Bone marrow (tissue), 2 donors: ENCODE data around the gene NOL3.

Experiments
- DNase-seq, 2 donors: peaks; one replicate each; lab custom pipeline; 2025; lab: John Stamatoyannopoulos, UW

NOL3 gene

DNA sequence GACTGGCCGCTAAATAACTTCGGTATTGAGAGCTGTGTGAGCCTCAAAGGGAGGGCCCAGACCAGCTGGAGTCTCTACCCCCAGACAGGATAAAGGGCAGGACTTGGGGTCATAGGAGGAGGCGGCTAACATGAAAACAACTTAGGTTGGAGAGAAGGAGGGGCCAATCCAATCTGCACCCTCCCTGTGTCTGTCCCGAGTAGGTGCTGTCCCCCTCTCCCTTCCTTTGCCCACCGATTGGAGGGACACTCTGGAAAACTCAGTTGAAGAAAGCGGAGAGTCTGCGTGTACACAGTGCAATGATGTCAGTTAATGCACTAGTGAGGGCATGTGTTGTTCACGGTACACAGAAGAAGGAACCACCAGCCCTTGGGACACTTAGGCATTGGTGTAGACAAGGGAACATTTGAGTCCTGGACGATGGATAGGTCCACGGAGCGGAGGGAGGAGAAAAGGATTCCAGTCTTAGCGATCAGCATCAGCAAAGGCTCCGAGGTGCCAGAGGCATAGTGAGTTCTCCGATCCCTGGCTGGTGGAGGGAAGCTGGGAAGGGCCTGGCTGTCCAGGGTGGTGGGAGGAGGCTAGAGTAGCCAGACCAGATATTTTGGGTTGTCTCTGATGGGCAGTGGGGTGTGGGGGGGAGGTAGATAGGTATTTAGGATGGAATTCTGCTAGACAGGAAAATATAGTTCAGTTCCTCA lies 761 bp downstream of the NOL3 start:
- no peak for DNase-seq

GRCh38 chr16:67173323-67173722 lies 3.0 kb downstream of the NOL3 start:
- no peak for DNase-seq

DNA sequence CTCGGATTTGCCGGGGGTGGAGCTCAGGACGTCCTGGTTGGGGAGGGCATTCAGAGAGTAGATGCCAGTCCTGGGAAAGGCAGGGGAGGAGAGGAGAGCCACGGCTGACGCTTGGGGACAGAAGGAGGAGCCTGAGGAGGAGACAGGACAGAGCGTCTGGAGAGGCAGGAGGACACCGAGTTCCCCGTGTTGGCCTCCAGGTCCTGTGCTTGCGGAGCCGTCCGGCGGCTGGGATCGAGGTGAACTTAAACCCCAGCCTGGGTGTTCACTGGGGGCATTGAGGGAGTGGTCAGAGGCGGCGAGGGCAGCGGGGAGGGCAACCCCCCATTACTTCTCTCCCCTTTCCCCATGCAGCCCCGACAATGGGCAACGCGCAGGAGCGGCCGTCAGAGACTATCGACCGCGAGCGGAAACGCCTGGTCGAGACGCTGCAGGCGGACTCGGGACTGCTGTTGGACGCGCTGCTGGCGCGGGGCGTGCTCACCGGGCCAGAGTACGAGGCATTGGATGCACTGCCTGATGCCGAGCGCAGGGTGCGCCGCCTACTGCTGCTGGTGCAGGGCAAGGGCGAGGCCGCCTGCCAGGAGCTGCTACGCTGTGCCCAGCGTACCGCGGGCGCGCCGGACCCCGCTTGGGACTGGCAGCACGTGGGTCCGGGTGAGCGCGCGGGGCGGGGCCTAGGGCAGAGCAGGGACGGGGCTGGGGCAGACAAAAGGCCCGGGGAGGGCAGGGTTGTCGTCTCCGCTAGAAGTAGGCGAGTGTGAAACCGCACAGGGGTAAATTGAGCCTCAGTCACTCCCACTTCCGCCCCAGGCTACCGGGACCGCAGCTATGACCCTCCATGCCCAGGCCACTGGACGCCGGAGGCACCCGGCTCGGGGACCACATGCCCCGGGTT lies 3.7 kb downstream of the NOL3 start:
- peak; percentile 18 to 24 for DNase-seq

- no peak for DNase-seq
Observed at GRCh38 chr16:67174706-67175231, 4.4 kb downstream of the NOL3 start.

DNA sequence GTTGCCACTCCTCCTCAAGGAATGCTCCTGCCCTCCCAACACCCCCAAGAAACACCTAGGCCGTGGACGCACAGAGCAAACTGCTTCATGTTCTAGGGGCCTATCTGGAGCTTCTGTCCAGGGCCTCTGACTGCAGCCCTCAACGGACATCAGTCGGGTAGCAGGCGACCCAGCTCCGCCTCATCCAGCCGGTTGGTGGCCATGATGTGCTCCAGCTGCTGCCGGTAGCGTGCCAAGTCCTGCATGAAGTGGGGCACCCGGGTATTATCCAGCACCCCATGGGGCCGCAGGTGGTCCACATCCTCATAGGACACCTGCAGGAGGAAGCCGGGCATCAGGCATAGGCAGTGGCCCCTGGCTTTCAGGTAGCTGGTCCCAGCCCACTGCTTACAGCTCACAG lies 6.3 kb downstream of the NOL3 start:
- no peak for DNase-seq

DNA sequence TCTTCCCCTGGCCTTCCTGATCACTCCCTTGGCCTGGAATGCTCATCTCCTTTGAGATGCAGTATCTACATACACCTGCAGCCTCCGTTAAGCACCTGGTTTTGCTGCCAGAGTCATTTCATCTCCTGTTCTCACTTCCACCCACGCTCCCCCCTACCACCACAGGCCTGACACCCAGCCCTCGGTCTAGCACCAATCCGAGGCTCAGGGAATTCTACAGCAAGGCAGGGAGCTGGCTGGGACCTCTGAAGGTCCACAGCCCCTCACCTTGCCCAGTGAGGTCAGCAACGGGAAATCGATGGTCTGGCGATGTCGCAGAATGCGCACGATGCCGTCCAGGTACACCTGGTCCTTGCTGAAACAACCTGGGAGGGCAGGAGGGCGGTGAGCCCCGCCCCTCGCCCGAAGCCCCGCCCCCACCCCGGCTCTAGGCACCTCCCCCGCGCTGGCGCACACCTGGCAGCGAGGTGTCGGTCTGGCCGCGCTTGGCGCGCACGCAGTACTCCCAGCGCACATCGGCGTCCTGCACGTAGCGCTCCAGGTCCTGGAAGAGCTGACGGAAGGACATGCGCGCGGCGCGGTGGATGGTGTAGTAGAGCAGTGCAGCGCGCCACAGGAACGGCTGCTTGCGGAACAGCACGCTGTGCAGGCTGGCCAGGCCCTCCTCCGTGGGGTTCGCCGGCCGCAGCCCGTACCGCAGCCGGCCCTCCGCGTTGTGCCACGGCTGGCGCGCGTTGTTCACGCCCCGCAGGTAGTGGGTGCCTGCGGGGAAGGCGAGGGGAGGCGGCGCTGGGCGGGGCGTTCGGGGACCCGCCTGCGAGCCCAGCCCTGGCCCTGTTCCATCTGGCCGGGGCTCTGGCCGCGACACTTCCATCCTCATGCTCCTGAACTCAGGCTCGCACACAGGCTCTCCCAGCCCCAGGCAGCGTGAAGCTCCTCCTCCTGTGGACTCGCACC lies 7.7 kb downstream of the NOL3 start:
- DNase-seq: peak in 1 of 2 donors; percentile 4

DNA sequence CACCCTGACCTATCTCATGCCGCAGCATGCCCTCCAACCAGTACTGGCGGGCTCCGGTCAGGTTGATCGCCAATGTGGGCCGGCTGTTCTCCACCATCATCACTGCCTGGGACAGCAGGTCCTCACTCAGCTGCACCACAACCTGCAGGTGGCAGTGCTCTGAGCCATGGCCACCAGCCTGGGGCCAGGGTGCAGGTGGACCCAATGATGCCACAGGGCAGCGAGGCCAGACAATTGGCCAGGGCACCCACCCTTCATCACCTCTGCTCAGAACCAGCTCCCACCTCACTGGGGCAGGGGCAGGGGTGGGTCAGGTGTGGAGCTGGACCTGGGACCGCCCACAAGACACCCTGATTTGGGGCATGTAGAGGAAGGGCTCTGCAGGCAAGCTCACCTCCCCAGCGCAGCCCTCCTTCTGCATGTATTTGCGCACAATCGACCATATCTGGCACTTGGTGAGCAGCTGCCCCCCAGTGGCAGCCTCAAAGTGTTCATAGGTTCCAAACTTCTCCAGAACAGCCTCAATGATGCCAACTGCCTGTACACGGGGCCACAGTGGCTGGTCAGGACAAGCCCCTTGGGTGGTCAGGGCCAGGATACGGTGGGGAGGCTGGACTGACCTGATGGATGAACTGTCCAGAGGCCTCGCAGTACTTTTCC lies 9.2 kb downstream of the NOL3 start:
- DNase-seq: no peak

DNA sequence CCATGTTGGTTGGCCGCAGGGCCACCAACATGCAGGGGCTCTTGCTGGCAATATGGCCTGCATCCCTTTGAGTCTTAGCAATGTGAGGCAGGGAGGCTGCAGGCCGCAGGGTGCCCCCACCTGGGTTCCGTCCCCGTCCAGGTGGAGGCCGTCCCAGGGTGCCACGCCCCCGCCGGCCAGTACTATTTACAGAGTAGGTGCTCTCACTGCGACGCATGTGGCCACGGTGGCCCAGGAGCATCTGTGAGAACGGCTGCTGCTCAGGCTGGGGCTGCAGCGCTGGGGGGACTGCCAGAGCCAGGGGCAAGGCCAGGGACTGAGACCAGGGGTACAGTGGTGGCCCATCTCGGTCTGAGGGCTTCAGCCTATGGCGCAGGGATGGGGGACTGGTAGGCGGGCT lies 9.8 kb downstream of the NOL3 start:
- DNase-seq: no peak

GRCh38 chr16:67181346-67181745 lies 11.0 kb downstream of the NOL3 start:
- DNase-seq: no peak

DNA sequence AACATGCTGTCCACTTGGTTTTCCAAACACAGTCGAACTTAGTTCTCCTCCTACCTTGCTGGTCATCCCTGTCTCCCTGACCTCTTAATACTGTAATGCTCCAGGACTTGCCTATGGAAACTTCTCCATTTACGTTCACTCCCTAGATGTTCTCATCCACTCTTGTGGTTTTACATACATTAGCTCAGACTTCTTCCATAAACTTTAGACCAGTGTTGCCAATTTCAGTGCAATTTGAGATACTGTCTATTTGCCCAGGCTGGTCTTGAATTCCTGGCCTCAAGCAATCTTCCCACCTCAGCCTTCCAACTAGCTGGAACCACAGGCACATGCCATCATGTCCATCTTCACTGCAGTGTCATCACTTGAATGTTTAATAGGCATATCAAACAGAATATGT lies 11.9 kb downstream of the NOL3 start:
- no peak for DNase-seq

- no peak for DNase-seq
Observed at GRCh38 chr16:67183284-67183626, 12.9 kb downstream of the NOL3 start.

GRCh38 chr16:67183627-67184452 lies 13.5 kb downstream of the NOL3 start, which contains the start of gene MATCAP1:
Gene MATCAP1, minus strand, starts transcription at chr16:67183963. Its CDS starts 3,353 bp downstream, at chr16:67180610.
- DNase-seq: peak; percentile 99

GRCh38 chr16:67184453-67184994 lies 14.2 kb downstream of the NOL3 start:
- no peak for DNase-seq

DNA sequence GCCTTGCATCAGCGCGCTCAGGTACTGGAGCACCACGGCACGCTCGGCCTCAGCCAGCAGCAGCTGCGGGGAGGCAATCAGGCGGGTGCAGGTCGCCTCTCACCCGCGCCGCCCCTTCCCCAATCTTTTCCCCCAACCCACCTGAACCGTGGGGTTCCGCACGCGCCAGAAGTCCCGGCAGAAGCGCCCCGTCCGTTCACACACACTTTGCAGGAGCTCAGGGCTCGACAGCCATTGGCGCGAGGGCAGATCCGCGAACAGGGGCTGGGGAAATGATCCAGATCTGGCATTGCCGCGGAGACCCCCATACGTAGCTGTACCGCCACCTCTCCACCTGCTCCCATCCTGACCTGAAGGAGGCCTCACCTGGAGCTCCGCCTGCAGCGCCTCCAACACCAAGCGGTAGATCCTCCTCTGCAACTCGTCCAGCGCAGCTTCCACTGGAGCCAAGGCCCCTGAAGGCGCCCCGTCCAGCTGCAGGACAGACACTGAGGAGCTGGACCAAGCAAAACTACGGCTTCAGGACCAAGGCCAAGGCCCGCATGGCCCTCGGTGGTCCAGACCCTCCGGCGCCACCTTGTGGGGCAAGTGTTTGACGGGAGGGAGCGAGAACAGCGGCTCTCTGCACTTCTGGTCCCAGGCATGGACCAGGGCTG lies 14.8 kb downstream of the NOL3 start:
- peak; percentile 39 to 50 for DNase-seq

GRCh38 chr16:67185651-67186134 lies 15.4 kb downstream of the NOL3 start:
- no peak for DNase-seq

GRCh38 chr16:67186550-67186950 lies 16.2 kb downstream of the NOL3 start:
- DNase-seq: no peak

GRCh38 chr16:67187175-67187890 lies 17.0 kb downstream of the NOL3 start:
- DNase-seq: no peak

- DNase-seq: no peak
Observed at GRCh38 chr16:67188323-67188722, 18.0 kb downstream of the NOL3 start.

DNA sequence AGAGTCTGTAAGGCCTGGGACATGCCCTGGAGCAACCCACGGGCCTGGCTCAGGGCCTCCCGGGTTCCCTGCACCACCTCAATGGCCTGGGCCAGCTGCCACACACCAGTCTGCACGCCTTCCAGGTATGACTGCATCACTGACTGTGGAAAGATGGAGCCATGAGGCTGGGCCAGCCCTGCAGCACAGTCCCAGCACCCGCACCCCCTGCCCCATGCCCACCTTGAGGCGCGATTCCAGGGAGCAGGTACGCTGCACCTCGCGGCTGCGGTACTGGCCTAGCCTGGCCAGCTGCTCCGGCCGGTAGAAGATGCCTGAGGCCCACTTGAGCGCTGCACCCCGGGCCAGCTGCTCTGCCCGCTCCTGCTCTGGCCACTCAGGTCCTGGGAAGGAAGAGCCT lies 18.5 kb downstream of the NOL3 start:
- DNase-seq: no peak
